ENCODE measurements around the gene IL9. TPM values are rescaled to one million over a fixed set of nuclear protein-coding genes. Genes with fewer than 3 reads are reported as not detected.

IL9 gene
- total and polyA plus RNA-seq, 2 donors (not counting 1 experiment from before 2014, with no cell fraction given): not detected

GRCh38 chr5:135874461-135874860, 21.2 kb downstream of the IL9 start:
- Histone ChIP-seq H2AFZ (ENCODE audit: low read length) (no peak overlapping the region), H3K9me3 (ENCODE audit: control insufficient read depth, insufficient read depth, low read depth, low read length) (no peaks in the 10 kb centered on the region), H3K4me1 (ENCODE audit: control insufficient read depth, extremely low read depth, insufficient read depth, low read length) (no peaks in the 10 kb centered on the region), H3K79me2 (ENCODE audit: control insufficient read depth, insufficient read depth, low read length) (no peaks in the 10 kb centered on the region), H3K9ac (ENCODE audit: insufficient read depth, low read length) (no peak overlapping the region), H3K27ac (ENCODE audit: insufficient read depth, low read length) (no peak overlapping the region), H3K4me3 (replicated peaks in 1 of 4; ENCODE audit: control extremely low read depth in 1 of 4, insufficient read depth in 1 of 4, low read depth in 3 of 4, low read length in 4 of 4) (no peak overlapping the region), H3K36me3 (ENCODE audit: control insufficient read depth, insufficient read depth, low read length) (no peaks in the 10 kb centered on the region), H3K27me3 (ENCODE audit: control insufficient read depth, insufficient read depth, low read length) (no peaks in the 10 kb centered on the region), H3K4me2 (ENCODE audit: extremely low read depth, insufficient read depth, low read length) (no peak overlapping the region), H4K20me1 (ENCODE audit: control insufficient read depth, extremely low read depth, insufficient read depth, low read length) (no peaks in the 10 kb centered on the region)
- DNase-seq (ENCODE audit: low read depth in 2 of 2): no peak
- TF ChIP-seq, protein P1, sequence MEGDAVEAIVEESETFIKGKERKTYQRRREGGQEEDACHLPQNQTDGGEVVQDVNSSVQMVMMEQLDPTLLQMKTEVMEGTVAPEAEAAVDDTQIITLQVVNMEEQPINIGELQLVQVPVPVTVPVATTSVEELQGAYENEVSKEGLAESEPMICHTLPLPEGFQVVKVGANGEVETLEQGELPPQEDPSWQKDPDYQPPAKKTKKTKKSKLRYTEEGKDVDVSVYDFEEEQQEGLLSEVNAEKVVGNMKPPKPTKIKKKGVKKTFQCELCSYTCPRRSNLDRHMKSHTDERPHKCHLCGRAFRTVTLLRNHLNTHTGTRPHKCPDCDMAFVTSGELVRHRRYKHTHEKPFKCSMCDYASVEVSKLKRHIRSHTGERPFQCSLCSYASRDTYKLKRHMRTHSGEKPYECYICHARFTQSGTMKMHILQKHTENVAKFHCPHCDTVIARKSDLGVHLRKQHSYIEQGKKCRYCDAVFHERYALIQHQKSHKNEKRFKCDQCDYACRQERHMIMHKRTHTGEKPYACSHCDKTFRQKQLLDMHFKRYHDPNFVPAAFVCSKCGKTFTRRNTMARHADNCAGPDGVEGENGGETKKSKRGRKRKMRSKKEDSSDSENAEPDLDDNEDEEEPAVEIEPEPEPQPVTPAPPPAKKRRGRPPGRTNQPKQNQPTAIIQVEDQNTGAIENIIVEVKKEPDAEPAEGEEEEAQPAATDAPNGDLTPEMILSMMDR (conservative IDR thresholded peaks at IDR 0.05 in 1 of 2, IDR thresholded peaks at IDR 0.05 in 1 of 2; ENCODE audit: low read depth in 1 of 2, low read length in 2 of 2): no peak
- TF ChIP-seq EZH2 (IDR thresholded peaks at IDR 0.05; ENCODE audit: low read length, missing control alignments): no peak

DNA sequence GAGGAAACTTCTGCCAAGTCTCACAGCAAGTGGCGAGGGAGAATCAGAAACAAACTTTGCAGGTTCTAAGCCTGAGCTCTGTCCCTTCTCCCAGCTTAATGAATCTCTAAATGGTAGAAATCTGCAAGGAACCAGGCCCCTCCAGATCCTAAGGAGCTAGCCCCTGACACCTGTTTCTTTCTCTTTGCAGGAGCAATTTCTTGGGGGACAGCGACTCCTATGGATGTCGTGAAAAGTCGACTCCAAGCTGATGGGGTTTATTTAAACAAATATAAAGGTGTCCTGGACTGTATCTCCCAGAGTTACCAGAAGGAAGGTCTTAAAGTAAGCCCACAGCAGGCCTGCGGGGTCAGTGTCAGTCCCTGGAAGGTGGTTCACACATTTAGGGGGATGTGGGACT, 21.8 kb downstream of the IL9 start:
- H3K9me3 ChIP-seq (ENCODE audit: control insufficient read depth, insufficient read depth, low read depth, low read length): no peaks in the 10 kb centered on the region
- DNase-seq (ENCODE audit: low read depth in 2 of 2): no peak
- no peak overlapping the region for H2AFZ ChIP-seq (ENCODE audit: low read length)
- H3K4me1 ChIP-seq (ENCODE audit: control insufficient read depth, extremely low read depth, insufficient read depth, low read length): no peaks in the 10 kb centered on the region
- no peaks in the 10 kb centered on the region for H3K36me3 ChIP-seq (ENCODE audit: control insufficient read depth, insufficient read depth, low read length)
- H3K4me2 ChIP-seq (ENCODE audit: extremely low read depth, insufficient read depth, low read length): no peak overlapping the region
- H3K27me3 ChIP-seq (ENCODE audit: control insufficient read depth, insufficient read depth, low read length): no peaks in the 10 kb centered on the region
- no peak overlapping the region for H3K9ac ChIP-seq (ENCODE audit: insufficient read depth, low read length)
- H3K4me3 ChIP-seq (replicated peaks in 1 of 4; ENCODE audit: control extremely low read depth in 1 of 4, insufficient read depth in 1 of 4, low read depth in 3 of 4, low read length in 4 of 4): no peak overlapping the region
- TF ChIP-seq EZH2 (IDR thresholded peaks at IDR 0.05; ENCODE audit: low read length, missing control alignments): no peak
- TF ChIP-seq, protein P1 (conservative IDR thresholded peaks at IDR 0.05 in 1 of 2, IDR thresholded peaks at IDR 0.05 in 1 of 2; ENCODE audit: low read depth in 1 of 2, low read length in 2 of 2): no peak
- no peaks in the 10 kb centered on the region for H3K79me2 ChIP-seq (ENCODE audit: control insufficient read depth, insufficient read depth, low read length)
- no peak overlapping the region for H3K27ac ChIP-seq (ENCODE audit: insufficient read depth, low read length)
- H4K20me1 ChIP-seq (ENCODE audit: control insufficient read depth, extremely low read depth, insufficient read depth, low read length): no peaks in the 10 kb centered on the region

- DNase-seq (ENCODE audit: low read depth in 2 of 2): no peak
- H3K27me3 ChIP-seq (ENCODE audit: control insufficient read depth, insufficient read depth, low read length): no peaks in the 10 kb centered on the region
Observed at GRCh38 chr5:135871268-135871915, 24.2 kb downstream of the IL9 start.

More at GRCh38 chr5:135871268-135871915, 24.2 kb downstream of the IL9 start:
- Histone ChIP-seq H3K4me1 (ENCODE audit: control insufficient read depth, extremely low read depth, insufficient read depth, low read length) (no peaks in the 10 kb centered on the region), H3K79me2 (ENCODE audit: control insufficient read depth, insufficient read depth, low read length) (no peaks in the 10 kb centered on the region), H3K36me3 (ENCODE audit: control insufficient read depth, insufficient read depth, low read length) (no peaks in the 10 kb centered on the region), H2AFZ (ENCODE audit: low read length) (no peak overlapping the region), H3K9ac (ENCODE audit: insufficient read depth, low read length) (no peak overlapping the region), H3K4me2 (ENCODE audit: extremely low read depth, insufficient read depth, low read length) (no peak overlapping the region), H3K4me3 (replicated peaks in 1 of 4; ENCODE audit: control extremely low read depth in 1 of 4, insufficient read depth in 1 of 4, low read depth in 3 of 4, low read length in 4 of 4) (no peak overlapping the region), H3K27ac (ENCODE audit: insufficient read depth, low read length) (no peak overlapping the region), H3K9me3 (ENCODE audit: control insufficient read depth, insufficient read depth, low read depth, low read length) (no peaks in the 10 kb centered on the region), H4K20me1 (ENCODE audit: control insufficient read depth, extremely low read depth, insufficient read depth, low read length) (no peaks in the 10 kb centered on the region)
- TF ChIP-seq EZH2 (IDR thresholded peaks at IDR 0.05; ENCODE audit: low read length, missing control alignments): no peak
- TF ChIP-seq, protein P1 (conservative IDR thresholded peaks at IDR 0.05 in 1 of 2, IDR thresholded peaks at IDR 0.05 in 1 of 2; ENCODE audit: low read depth in 1 of 2, low read length in 2 of 2): no peak

Data from fibroblast of lung (primary cell).